AML-193 (cell line): ENCODE data around the gene STXBP2.

Source experiments
- DNase-seq, 2 experiments: peaks; one replicate each; lab custom pipeline; 2025; lab: John Stamatoyannopoulos, UW

STXBP2 gene

GRCh38 chr19:7679771-7680605 lies 43.1 kb downstream of the STXBP2 start:
- DNase-seq: no peak

- DNase-seq: peak; percentile 60 to 69
These were observed 43.9 kb downstream of the STXBP2 start, which contains the start of gene TRAPPC5 for GRCh38 chr19:7680606-7681339. TSS of gene TRAPPC5 (plus strand) at chr19:7680833. CDS start at chr19:7682254, 1,421 bp downstream.

GRCh38 chr19:7681340-7682174 lies 44.6 kb downstream of the STXBP2 start:
- DNase-seq: peak; percentile 95

- DNase-seq: no peak
These were observed 45.4 kb downstream of the STXBP2 start for GRCh38 chr19:7682175-7682855.

GRCh38 chr19:7685546-7686445 lies 48.9 kb downstream of the STXBP2 start:
- no peak for DNase-seq

GRCh38 chr19:7687177-7687576 lies 50.3 kb downstream of the STXBP2 start:
- DNase-seq: no peak

GRCh38 chr19:7689165-7689564 lies 52.3 kb downstream of the STXBP2 start:
- DNase-seq: no peak

- no peak for DNase-seq
These were observed 53.9 kb downstream of the STXBP2 start for GRCh38 chr19:7690779-7691258.

GRCh38 chr19:7691497-7691896 lies 54.6 kb downstream of the STXBP2 start:
- DNase-seq: no peak

- no peak for DNase-seq
These were observed 55.6 kb downstream of the STXBP2 start for GRCh38 chr19:7692417-7693088.

GRCh38 chr19:7694499-7694898 lies 57.6 kb downstream of the STXBP2 start:
- DNase-seq: no peak
